ENCODE measurements around the gene SNX33. TPM values are rescaled to one million over a fixed set of nuclear protein-coding genes. Genes with fewer than 3 reads are reported as not detected.

Gene SNX33
- total and polyA plus RNA-seq, 2 donors from 2014 or later, result 14.2 to 20.2 TPM

Other genes starting within 250 kb of the SNX33 start
- 74.3 TPM for gene SIN3A, start 196.2 kb upstream of the SNX33 start, total RNA-seq
- gene SIN3A, start 196.2 kb upstream of the SNX33 start, polyA plus RNA-seq (ENCODE audit: insufficient read depth, low read depth, low replicate concordance), result 9.2 TPM
- gene PTPN9, start 68.6 kb upstream of the SNX33 start, total RNA-seq, result 52.5 TPM
- 15.3 TPM for gene PTPN9, start 68.6 kb upstream of the SNX33 start, polyA plus RNA-seq (ENCODE audit: insufficient read depth, low read depth, low replicate concordance)
- 24.1 TPM for gene SNUPN, start 22.2 kb upstream of the SNX33 start, total RNA-seq
- gene SNUPN, start 22.2 kb upstream of the SNX33 start, polyA plus RNA-seq (ENCODE audit: insufficient read depth, low read depth, low replicate concordance), result 37.4 TPM
- gene IMP3, start 7.7 kb upstream of the SNX33 start, total RNA-seq, result 52.0 TPM
- 95.0 TPM for gene IMP3, start 7.7 kb upstream of the SNX33 start, polyA plus RNA-seq (ENCODE audit: insufficient read depth, low read depth, low replicate concordance)
- 30.7 TPM for gene CSPG4, start 64.9 kb downstream of the SNX33 start, total RNA-seq
- 4.4 TPM for gene CSPG4, start 64.9 kb downstream of the SNX33 start, polyA plus RNA-seq (ENCODE audit: insufficient read depth, low read depth, low replicate concordance)
- 31.6 TPM for gene UBE2Q2, start 195.5 kb downstream of the SNX33 start, total RNA-seq
- 18.1 TPM for gene UBE2Q2, start 195.5 kb downstream of the SNX33 start, polyA plus RNA-seq (ENCODE audit: insufficient read depth, low read depth, low replicate concordance)